H1 (cell line): ENCODE data around the gene SH3TC2. TPM values are rescaled to one million over a fixed set of nuclear protein-coding genes. Genes with fewer than 3 reads are reported as not detected.

ENCODE experiments used
- CTCF ChIA-PET: fragments of 300-600 bp; sonication (Branson Sonifier 250); formaldehyde crosslinking; loops from one replicate; lab custom pipeline; 2021; ENCODE audit not compliant: partially characterized antibody; lab: Charles Lee
- POLR2A ChIA-PET: fragments of 300-600 bp; sonication (Branson Sonifier 250); formaldehyde crosslinking; loops from one replicate; lab custom pipeline; 2021; ENCODE audit warnings: inconsistent platforms; ENCODE audit not compliant: partially characterized antibody; lab: Charles Lee
- DNase-seq, 2 experiments: peaks; one replicate each; pipeline versions ENCODE4 v3.0.0 to v3.0.0-alpha.2; 2010 to 2022; ENCODE audit warnings: low spot score in 2 of 2, low read depth in 1 of 2, mixed read lengths in 1 of 2
- FAIRE-seq: peaks from 2 replicates; lab custom pipeline; 2011; peaks lifted over from hg19 to GRCh38; lab: Jason Lieb, UNC
- H2AFZ ChIP-seq: 2 replicates; pipeline ENCODE4 v1.8.1; 2012; ENCODE audit warnings: low read length, inconsistent platforms
- H2AK5ac ChIP-seq: 2 replicates; pipeline ENCODE4 v1.6.1; 2013; ENCODE audit warnings: low read depth, low read length
- H2BK120ac ChIP-seq: replicated peaks from 2 replicates; pipeline ENCODE3; 2013; ENCODE audit warnings: low read depth, low read length, inconsistent platforms
- H2BK12ac ChIP-seq: 2 replicates; pipeline ENCODE4 v1.6.1; 2013; ENCODE audit warnings: low read depth, low read length
- H2BK15ac ChIP-seq: 2 replicates; pipeline ENCODE4 v1.6.1; 2013; ENCODE audit warnings: low read length
- H2BK20ac ChIP-seq: 2 replicates; pipeline ENCODE4 v1.6.1; 2013; ENCODE audit warnings: low read length
- H2BK5ac ChIP-seq: 2 replicates; pipeline ENCODE4 v1.6.1; 2013; ENCODE audit warnings: low read depth, low read length
- H3K14ac ChIP-seq: 2 replicates; pipeline ENCODE4 v1.6.1; 2013; ENCODE audit warnings: inconsistent platforms; ENCODE audit not compliant: insufficient read length
- H3K18ac ChIP-seq: 2 replicates; pipeline ENCODE4 v1.6.1; 2013; ENCODE audit warnings: low read length; ENCODE audit errors: extremely low read depth
- H3K23ac ChIP-seq: 2 replicates; pipeline ENCODE4 v1.6.1; 2013; ENCODE audit warnings: inconsistent platforms; ENCODE audit not compliant: insufficient read length
- H3K23me2 ChIP-seq: 2 replicates; pipeline ENCODE4 v1.6.1; 2013; ENCODE audit warnings: low read depth, low read length
- H3K27ac ChIP-seq: 2 replicates; pipeline ENCODE4 v1.6.1; 2011; ENCODE audit warnings: low read depth, low read length, inconsistent platforms
- H3K27me3 ChIP-seq, 4 experiments: replicated peaks in 1 of 4; 1 replicate in 1 of 4; 2 replicates in 3 of 4; pipeline versions ENCODE4 v1.6.1 to v1.8.1; 2011 to 2013; ENCODE audit warnings: low read length in 3 of 4, mild to moderate bottlenecking in 3 of 4, inconsistent platforms in 2 of 4, mixed read lengths in 2 of 4, moderate library complexity in 1 of 4; ENCODE audit not compliant: control insufficient read depth in 3 of 4, insufficient read depth in 3 of 4; ENCODE audit errors: extremely low read depth in 1 of 4
- H3K36me3 ChIP-seq, 4 experiments: 2 replicates each; pipeline versions ENCODE4 v1.6.1 to v1.8.1; 2011 to 2013; ENCODE audit warnings: mild to moderate bottlenecking in 4 of 4, low read length in 3 of 4, moderate library complexity in 2 of 4, control low read depth in 1 of 4, inconsistent platforms in 1 of 4; ENCODE audit not compliant: insufficient read depth in 4 of 4, control insufficient read depth in 2 of 4
- H3K4ac ChIP-seq: replicated peaks from 2 replicates; pipeline ENCODE3; 2013; ENCODE audit warnings: low read length, low read depth, mixed read lengths, inconsistent platforms; ENCODE audit not compliant: insufficient read length
- H3K4me1 ChIP-seq, 4 experiments: replicated peaks in 1 of 4; 1 replicate in 1 of 4; 2 replicates in 3 of 4; pipeline versions ENCODE4 v1.6.1 to v1.8.1; 2011 to 2013; ENCODE audit warnings: low read length in 3 of 4, inconsistent platforms in 2 of 4, mixed read lengths in 1 of 4; ENCODE audit not compliant: insufficient read depth in 4 of 4, control insufficient read depth in 3 of 4
- H3K4me2 ChIP-seq, 2 experiments: 2 replicates each; pipeline versions ENCODE4 v1.6.1 to v1.8.1; 2011 to 2013; ENCODE audit warnings: low read depth in 2 of 2, low read length in 2 of 2, control low read depth in 1 of 2, inconsistent platforms in 1 of 2, mild to moderate bottlenecking in 1 of 2; ENCODE audit not compliant: insufficient read depth in 1 of 2
- H3K4me3 ChIP-seq, 4 experiments: fragments of 200-600, 300-600 bp in 1 of 4; sonication (generic), shearing (Covaris generic), sonication (Bioruptor Twin) in 1 of 4; 2 replicates each; pipeline versions ENCODE4 v1.5.1 to v1.8.1; 2011 to 2016; ENCODE audit warnings: low read length in 4 of 4, low read depth in 3 of 4, control low read depth in 2 of 4, inconsistent platforms in 2 of 4, mild to moderate bottlenecking in 2 of 4, mixed read lengths in 1 of 4, moderate library complexity in 1 of 4; ENCODE audit not compliant: insufficient read depth in 2 of 4; ENCODE audit errors: extremely low read depth in 1 of 4
- H3K56ac ChIP-seq: replicated peaks from 2 replicates; pipeline ENCODE3; 2013; ENCODE audit warnings: low read depth, mild to moderate bottlenecking, mixed read lengths, low read length, inconsistent platforms; ENCODE audit not compliant: insufficient read length
- H3K79me1 ChIP-seq: 2 replicates; pipeline ENCODE4 v1.6.1; 2013; ENCODE audit warnings: low read depth, low read length, control low read depth
- H3K79me2 ChIP-seq, 2 experiments: 2 replicates each; pipeline versions ENCODE4 v1.6.1 to v1.8.1; 2012 to 2013; ENCODE audit warnings: low read length in 2 of 2, mild to moderate bottlenecking in 2 of 2, inconsistent platforms in 1 of 2; ENCODE audit not compliant: insufficient read depth in 2 of 2, control insufficient read depth in 1 of 2
- H3K9ac ChIP-seq, 4 experiments: replicated peaks in 1 of 4; 1 replicate in 1 of 4; 2 replicates in 3 of 4; pipeline versions ENCODE4 v1.6.1 to v1.8.1; 2011 to 2013; ENCODE audit warnings: low read depth in 3 of 4, low read length in 3 of 4, control low read depth in 2 of 4, mild to moderate bottlenecking in 2 of 4, moderate library complexity in 2 of 4, inconsistent platforms in 1 of 4; ENCODE audit errors: extremely low read depth in 1 of 4
- H3K9me3 ChIP-seq, 2 experiments: 2 replicates each; pipeline versions ENCODE4 v1.6.1 to v1.8.1; 2012 to 2013; ENCODE audit warnings: mild to moderate bottlenecking in 2 of 2, moderate library complexity in 2 of 2, control low read depth in 1 of 2, inconsistent platforms in 1 of 2, low read depth in 1 of 2, low read length in 1 of 2, mixed read lengths in 1 of 2; ENCODE audit not compliant: insufficient read depth in 2 of 2
- H4K20me1 ChIP-seq, 2 experiments: replicated peaks in 1 of 2; 2 replicates each; pipeline versions ENCODE3 to v1.8.1; 2011 to 2013; ENCODE audit warnings: inconsistent platforms in 2 of 2, low read length in 2 of 2, mild to moderate bottlenecking in 1 of 2; ENCODE audit not compliant: insufficient read depth in 2 of 2, control insufficient read depth in 1 of 2
- H4K5ac ChIP-seq: 2 replicates; pipeline ENCODE4 v1.6.1; 2013; ENCODE audit warnings: low read length, low read depth, mixed read lengths, inconsistent platforms; ENCODE audit not compliant: insufficient read length
- H4K8ac ChIP-seq: 2 replicates; pipeline ENCODE4 v1.8.0; 2013; ENCODE audit warnings: mild to moderate bottlenecking, moderate library complexity, low read length, inconsistent platforms; ENCODE audit not compliant: insufficient read depth; ENCODE audit errors: extremely low read depth
- H4K91ac ChIP-seq: replicated peaks from 2 replicates; pipeline ENCODE3; 2013; ENCODE audit warnings: low read length, mixed read lengths, inconsistent platforms; ENCODE audit not compliant: insufficient read length
- ASH2L ChIP-seq: fragments of 200-600, 300-600 bp; sonication (generic); IDR thresholded peaks from one replicate; pipeline ENCODE4 v1.7.1; 2017; ENCODE audit warnings: low read length
- CBX5 ChIP-seq: fragments of 300-800, 300-1000 bp; sonication (generic); IDR thresholded peaks from 2 replicates; pipeline ENCODE4 v1.7.1; 2016; ENCODE audit warnings: antibody characterized with exemption, low read length, low read depth
- CEBPB ChIP-seq: IDR thresholded peaks from 2 replicates; pipeline ENCODE4 v1.6.1; 2012; ENCODE audit warnings: low read depth, low read length
- JUND ChIP-seq: IDR thresholded peaks from 2 replicates; pipeline ENCODE4 v1.6.1; 2011; ENCODE audit warnings: mild to moderate bottlenecking, improper control_type of control experiment, low read length
- RAD21 ChIP-seq, 2 experiments: IDR thresholded peaks in 1 of 2; conservative IDR thresholded peaks in 1 of 2; 2 replicates each; pipeline ENCODE4 v1.6.1; 2011; ENCODE audit warnings: low read depth in 2 of 2, low read length in 2 of 2, improper control_type of control experiment in 1 of 2, inconsistent platforms in 1 of 2, mild to moderate bottlenecking in 1 of 2, moderate library complexity in 1 of 2
- RNF2 ChIP-seq: fragments of 200-900, 300-1000 bp; sonication (generic); IDR thresholded peaks from 2 replicates; pipeline ENCODE4 v1.7.1; 2016; ENCODE audit warnings: borderline replicate concordance, low read depth, mild to moderate bottlenecking, antibody characterized with exemption, low read length; ENCODE audit not compliant: poor library complexity, severe bottlenecking; ENCODE audit errors: missing control alignments
- SAP30 ChIP-seq: fragments of 300-600 bp; sonication (generic); IDR thresholded peaks from 2 replicates; pipeline ENCODE4 v1.7.1; 2012; ENCODE audit warnings: low read length, moderate library complexity, mild to moderate bottlenecking, inconsistent platforms; ENCODE audit not compliant: insufficient read depth, insufficient replicate concordance
- SP2 ChIP-seq: IDR thresholded peaks from 2 replicates; pipeline ENCODE4 v1.6.1; 2012; ENCODE audit warnings: mild to moderate bottlenecking, low read length, inconsistent platforms
- SUZ12 ChIP-seq: fragments of 200-600 bp; sonication (generic); IDR thresholded peaks from 2 replicates; pipeline ENCODE4 v1.6.1; 2012; ENCODE audit warnings: mild to moderate bottlenecking, inconsistent platforms, low read length, moderate library complexity, mixed read lengths
- TAF1 ChIP-seq: IDR thresholded peaks from 2 replicates; pipeline ENCODE4 v1.6.1; 2011; ENCODE audit warnings: mild to moderate bottlenecking, low read depth, low read length
- WGBS, 2 experiments: shearing (Covaris generic) in 1 of 2; methylation state at CpG; one replicate each; pipeline versions ENCODE4 v1.1.6 to v1.1.7; 2013 to 2015; ENCODE audit warnings: low lambda C conversion rate in 2 of 2, mixed read lengths in 2 of 2, inconsistent platforms in 1 of 2, low coverage in 1 of 2, missing lambda C conversion rate in 1 of 2; ENCODE audit not compliant: insufficient replicate concordance in 2 of 2, insufficient coverage in 1 of 2, insufficient read length in 1 of 2; ENCODE audit errors: extremely low coverage in 1 of 2, missing lambda C conversion rate in 1 of 2; 5-methylcytosine and 5-hydroxymethylcytosine counted together
- polyA plus RNA-seq, 7 experiments: library from polyadenylated mRNA; depleted of rRNA in 3 of 7; stranded (reverse) in 5 of 7; unstranded in 2 of 7; fragments of >200 nt in 5 of 7; fragments of 200-250 nt in 2 of 7; gene quantifications; 1 replicate in 5 of 7; 2 replicates in 1 of 7; 4 replicates in 1 of 7; pipeline versions ENCODE4 v1.2.1 to v1.2.3, GENCODE V29; 2011 to 2013; ENCODE audit warnings: missing spikeins in 2 of 7, mixed read lengths in 2 of 7
- total RNA-seq: library from RNA; stranded (reverse); fragmentation: NEBNext Ultra II Directional; extraction: Animal tissue kit (Norgen Biotek cat#: 25700); gene quantifications from 2 replicates; pipeline ENCODE4 v1.2.1, GENCODE V29; 2021

SH3TC2 gene
- total and polyA plus RNA-seq, 2 of the 8 experiments (the other 6 are each of a cell fraction or from before 2014, with no cell fraction given): 0.11 to 0.80 TPM

DNA sequence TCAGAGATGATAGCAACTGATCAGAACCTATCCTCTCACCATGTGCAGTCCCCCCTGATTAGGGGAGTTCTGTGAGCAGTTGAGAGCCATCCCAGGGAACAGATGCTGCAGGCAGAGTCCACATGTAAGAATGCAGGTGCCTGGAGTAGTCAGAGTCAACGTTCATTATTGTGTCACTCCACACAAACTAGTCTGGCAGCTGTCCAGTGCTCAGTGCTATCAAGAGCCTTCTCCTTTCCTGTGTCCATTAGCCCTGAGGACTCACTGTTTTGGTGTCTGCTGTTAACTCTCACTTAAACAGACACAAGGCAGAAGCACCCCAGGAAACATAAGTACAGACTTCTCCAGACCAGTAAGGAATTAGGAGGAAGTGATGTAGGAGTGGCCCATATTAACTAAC, 2.5 kb downstream of the SH3TC2 start:
- no peak overlapping the region for H3K56ac ChIP-seq
- H2AFZ ChIP-seq: no peak overlapping the region
- H3K79me1 ChIP-seq: no peaks in the 10 kb centered on the region
- TF ChIP-seq CEBPB (no peak), RAD21 (IDR thresholded peaks at IDR 0.05 in 1 of 2, conservative IDR thresholded peaks at IDR 0.05 in 1 of 2; ENCODE audit: low read depth in 2 of 2, low read length in 2 of 2) (no peak), CBX5 (no peak), SAP30 (no peak), RNF2 (no peak), TAF1 (no peak), SP2 (no peak), SUZ12 (no peak), JUND (no peak), ASH2L (no peak)
- no peak overlapping the region for H3K14ac ChIP-seq
- H3K9me3 ChIP-seq: peaks cover 9 to 12% of the 10 kb centered on the region in 2 experiments; a peak in 3 of 4 replicates
- no peaks in the 10 kb centered on the region for H3K23me2 ChIP-seq
- no peak overlapping the region for H3K4ac ChIP-seq
- POLR2A ChIA-PET: no interaction called here
- no peak overlapping the region for H3K4me2 ChIP-seq
- no peak overlapping the region for H4K91ac ChIP-seq
- H2BK20ac ChIP-seq: no peak overlapping the region
- H3K36me3 ChIP-seq: no peaks in the 10 kb centered on the region
- H4K8ac ChIP-seq: no peak overlapping the region
- H3K27ac ChIP-seq: no peak overlapping the region
- H3K4me1 ChIP-seq: peaks cover 4 to 11% (median 6%) of the 10 kb centered on the region in 4 experiments; a peak in 5 of 7 replicates
- H3K18ac ChIP-seq: no peak overlapping the region
- H3K4me3 ChIP-seq: no peak overlapping the region
- WGBS, 2 experiments: 81% methylated on average over 1 of the region's 1 CpG; no CpG with 5 or more reads in 1 of the 2 experiments
- H2AK5ac ChIP-seq: no peak overlapping the region
- no peak overlapping the region for H2BK5ac ChIP-seq
- no peaks in the 10 kb centered on the region for H3K27me3 ChIP-seq
- H2BK120ac ChIP-seq: no peak overlapping the region
- no peak overlapping the region for H2BK15ac ChIP-seq
- H4K20me1 ChIP-seq: no peaks in the 10 kb centered on the region
- no peak overlapping the region for H2BK12ac ChIP-seq
- H3K23ac ChIP-seq: no peak overlapping the region
- no peak for FAIRE-seq
- no peak overlapping the region for H3K9ac ChIP-seq
- no peak overlapping the region for H4K5ac ChIP-seq
- no peaks in the 10 kb centered on the region for H3K79me2 ChIP-seq
- DNase-seq: no peak
- CTCF ChIA-PET: no interaction called here
